Peyer's patch (tissue), 4 donors: ENCODE measurements around the gene TLR1.

ENCODE experiments used
- CTCF ChIP-seq, 6 experiments: fragments of 450-650 bp in 4 of 6; fragments of 200-600 bp in 2 of 6; sonication (generic) in 1 of 6; IDR thresholded peaks; one replicate each; pipeline ENCODE4 v1.5.1; 2017 to 2019; ENCODE audit warnings: antibody characterized with exemption in 6 of 6, mild to moderate bottlenecking in 3 of 6, moderate library complexity in 1 of 6
- POLR2A ChIP-seq, 2 donors: fragments of 450-650 bp; IDR thresholded peaks; one replicate each; pipeline ENCODE4 v1.5.1; 2017; ENCODE audit warnings: antibody characterized with exemption in 2 of 2, mild to moderate bottlenecking in 2 of 2, moderate library complexity in 2 of 2

GRCh38 chr4:38821739-38822138, 17.1 kb upstream of the TLR1 start:
- TF ChIP-seq CTCF (IDR thresholded peaks at IDR 0.05) (no peak), POLR2A (IDR thresholded peaks at IDR 0.05) (no peak)
